Sigmoid colon (tissue), 7 donors: Measurements from ENCODE around the gene TPR. TPM values are rescaled to one million over a fixed set of nuclear protein-coding genes. Genes with fewer than 3 reads are reported as not detected.

Experiments used
- DNase-seq: peaks from one replicate; pipeline ENCODE4 v3.0.0-alpha.2; 2019
- H3K27ac ChIP-seq, 4 donors: fragments of 200-600 bp; sonication (generic); one replicate each; pipeline ENCODE4 v1.5.1; 2016 to 2019; ENCODE audit warnings: mild to moderate bottlenecking in 1 of 4
- H3K27me3 ChIP-seq, 3 donors: fragments of 200-600 bp; sonication (generic); one replicate each; pipeline ENCODE4 v1.5.1; 2019; ENCODE audit warnings: mild to moderate bottlenecking in 1 of 3
- H3K36me3 ChIP-seq, 4 donors: fragments of 200-600 bp; sonication (generic); one replicate each; pipeline ENCODE4 v1.5.1; 2016 to 2019
- H3K4me1 ChIP-seq, 4 donors: fragments of 200-600 bp; sonication (generic); one replicate each; pipeline ENCODE4 v1.5.1; 2017 to 2019
- H3K4me3 ChIP-seq, 4 donors: fragments of 200-600 bp; sonication (generic); one replicate each; pipeline ENCODE4 v1.5.1; 2017 to 2019; ENCODE audit warnings: mild to moderate bottlenecking in 2 of 4, moderate library complexity in 1 of 4
- H3K9me3 ChIP-seq, 4 donors: fragments of 200-600 bp in 3 of 4; sonication (generic) in 3 of 4; one replicate each; pipeline versions ENCODE4 v1.5.1 to v1.6.1; 2013 to 2019
- CTCF ChIP-seq, 4 experiments: fragments of 450-650 bp in 3 of 4; fragments of 200-600 bp in 1 of 4; IDR thresholded peaks; one replicate each; pipeline ENCODE4 v1.5.1; 2016 to 2019; ENCODE audit warnings: antibody characterized with exemption in 4 of 4, mild to moderate bottlenecking in 3 of 4, moderate library complexity in 2 of 4
- EP300 ChIP-seq, 4 donors: sonication (generic); formaldehyde crosslinking; IDR thresholded peaks; one replicate each; pipeline ENCODE4 v1.6.1; 2017; ENCODE audit warnings: antibody characterized with exemption in 4 of 4
- POLR2A ChIP-seq, 2 donors: fragments of 450-650 bp; IDR thresholded peaks; one replicate each; pipeline ENCODE4 v1.6.1; 2016; ENCODE audit warnings: antibody characterized with exemption in 2 of 2, mild to moderate bottlenecking in 2 of 2, moderate library complexity in 2 of 2
- POLR2AphosphoS5 ChIP-seq, 4 donors: sonication (generic); formaldehyde crosslinking; IDR thresholded peaks; one replicate each; pipeline ENCODE4 v1.6.1; 2017; ENCODE audit warnings: antibody characterized with exemption in 4 of 4
- WGBS, 2 donors: extraction: QIAGEN DNeasy Blood & Tissue Kit; methylation state at CpG; one replicate each; pipeline ENCODE4 v1.1.7; 2013; 5-methylcytosine and 5-hydroxymethylcytosine counted together
- intact Hi-C: fragments of 100-400 bp; cut with DNase I; formaldehyde crosslinking; loops from one replicate; pipeline ENCODE4 v1.15.1; 2023
- polyA plus RNA-seq, 3 donors: library from polyadenylated mRNA; stranded (reverse); fragments of 200-250 nt; gene quantifications; one replicate each; pipeline ENCODE4 v1.2.3, GENCODE V29; 2013
- total RNA-seq, 4 donors: library from RNA; depleted of rRNA; stranded (reverse); fragments of >200 nt; gene quantifications; one replicate each; pipeline ENCODE4 v1.1.0, GENCODE V29; 2016
- donor health status: healthy with polysubstance abuse.
- donor health status: Bipolar disorder and iron deficiency.
- donor health status: healthy.

Gene TPR
- total and polyA plus RNA-seq, 7 donors = 5.1 to 80.6 (median 63.2) TPM

- no peaks in the 10 kb centered on the region for H3K9me3 ChIP-seq
- no peak for DNase-seq
- H3K27me3 ChIP-seq = no peaks in the 10 kb centered on the region
- no peaks in the 10 kb centered on the region for H3K4me1 ChIP-seq
- no peak overlapping the region for H3K27ac ChIP-seq
- intact Hi-C loops = no loop called here
- no peak overlapping the region for H3K4me3 ChIP-seq
- no peak for TF ChIP-seq EP300 (IDR thresholded peaks at IDR 0.05)
- TF ChIP-seq POLR2A (IDR thresholded peaks at IDR 0.05) = no peak
- TF ChIP-seq CTCF (IDR thresholded peaks at IDR 0.05) = no peak
- no peak for TF ChIP-seq POLR2AphosphoS5 (IDR thresholded peaks at IDR 0.05)
- WGBS, 2 donors = 97 to 99% methylated on average over 6 of the region's 6 CpGs
- peaks cover 0 to 18% (median 4%) of the 10 kb centered on the region in 4 donors for H3K36me3 ChIP-seq
Measured at GRCh38 chr1:186307445-186307844, 67.6 kb downstream of the TPR start.

- H3K27ac ChIP-seq = no peak overlapping the region
- WGBS, 2 donors = 78 to 85% methylated on average over 3 of the region's 3 CpGs
- H3K4me3 ChIP-seq = no peak overlapping the region
- H3K27me3 ChIP-seq = no peaks in the 10 kb centered on the region
- H3K36me3 ChIP-seq = peaks cover 0 to 9% (median 0%) of the 10 kb centered on the region in 4 donors
- intact Hi-C loops = no loop called here
- no peaks in the 10 kb centered on the region for H3K9me3 ChIP-seq
- H3K4me1 ChIP-seq = no peaks in the 10 kb centered on the region
- TF ChIP-seq EP300 (IDR thresholded peaks at IDR 0.05) (no peak), POLR2A (IDR thresholded peaks at IDR 0.05) (no peak), CTCF (IDR thresholded peaks at IDR 0.05) (no peak), POLR2AphosphoS5 (IDR thresholded peaks at IDR 0.05) (no peak)
- no peak for DNase-seq
Measured at GRCh38 chr1:186306533-186306932, 68.5 kb downstream of the TPR start.

GRCh38 chr1:186304982-186305949 lies 69.8 kb downstream of the TPR start:
- intact Hi-C loops = no loop called here
- WGBS, 2 donors = 68 to 74% methylated on average over 6 of the region's 6 CpGs
- H3K36me3 ChIP-seq = no peaks in the 10 kb centered on the region
- H3K27ac ChIP-seq = no peak overlapping the region
- TF ChIP-seq POLR2AphosphoS5 (IDR thresholded peaks at IDR 0.05) (no peak), CTCF (IDR thresholded peaks at IDR 0.05) (no peak), EP300 (IDR thresholded peaks at IDR 0.05) (no peak), POLR2A (IDR thresholded peaks at IDR 0.05) (no peak)
- H3K4me1 ChIP-seq = no peaks in the 10 kb centered on the region
- no peak for DNase-seq
- H3K9me3 ChIP-seq = no peaks in the 10 kb centered on the region
- H3K27me3 ChIP-seq = no peaks in the 10 kb centered on the region
- no peak overlapping the region for H3K4me3 ChIP-seq

- Histone ChIP-seq H3K4me3 (no peak overlapping the region), H3K27ac (no peak overlapping the region), H3K9me3 (no peaks in the 10 kb centered on the region), H3K36me3 (no peaks in the 10 kb centered on the region), H3K27me3 (no peaks in the 10 kb centered on the region), H3K4me1 (no peaks in the 10 kb centered on the region)
- DNase-seq = no peak
- intact Hi-C loops = no loop called here
- 55 to 67% methylated on average over 2 of the region's 2 CpGs for WGBS, 2 donors
- no peak for TF ChIP-seq POLR2AphosphoS5 (IDR thresholded peaks at IDR 0.05)
- TF ChIP-seq CTCF (IDR thresholded peaks at IDR 0.05) = no peak
- no peak for TF ChIP-seq EP300 (IDR thresholded peaks at IDR 0.05)
- TF ChIP-seq POLR2A (IDR thresholded peaks at IDR 0.05) = no peak
Measured at GRCh38 chr1:186303911-186304310, 71.1 kb downstream of the TPR start.
